H1 (cell line): Measurements from ENCODE around the gene TMEM45A. TPM values are rescaled to one million over a fixed set of nuclear protein-coding genes. Genes with fewer than 3 reads are reported as not detected.

ENCODE experiments used
- CTCF ChIA-PET: fragments of 300-600 bp; sonication (Branson Sonifier 250); formaldehyde crosslinking; loops from one replicate; lab custom pipeline; 2021; ENCODE audit not compliant: partially characterized antibody; lab: Charles Lee
- POLR2A ChIA-PET: fragments of 300-600 bp; sonication (Branson Sonifier 250); formaldehyde crosslinking; loops from one replicate; lab custom pipeline; 2021; ENCODE audit warnings: inconsistent platforms; ENCODE audit not compliant: partially characterized antibody; lab: Charles Lee
- DNase-seq, 2 experiments: peaks; one replicate each; pipeline versions ENCODE4 v3.0.0 to v3.0.0-alpha.2; 2010 to 2022; ENCODE audit warnings: low spot score in 2 of 2, low read depth in 1 of 2, mixed read lengths in 1 of 2
- FAIRE-seq: peaks from 2 replicates; lab custom pipeline; 2011; peaks lifted over from hg19 to GRCh38; lab: Jason Lieb, UNC
- H2AFZ ChIP-seq: 2 replicates; pipeline ENCODE4 v1.8.1; 2012; ENCODE audit warnings: low read length, inconsistent platforms
- H2AK5ac ChIP-seq: 2 replicates; pipeline ENCODE4 v1.6.1; 2013; ENCODE audit warnings: low read depth, low read length
- H2BK120ac ChIP-seq: replicated peaks from 2 replicates; pipeline ENCODE3; 2013; ENCODE audit warnings: low read depth, low read length, inconsistent platforms
- H2BK12ac ChIP-seq: 2 replicates; pipeline ENCODE4 v1.6.1; 2013; ENCODE audit warnings: low read depth, low read length
- H2BK15ac ChIP-seq: 2 replicates; pipeline ENCODE4 v1.6.1; 2013; ENCODE audit warnings: low read length
- H2BK20ac ChIP-seq: 2 replicates; pipeline ENCODE4 v1.6.1; 2013; ENCODE audit warnings: low read length
- H2BK5ac ChIP-seq: 2 replicates; pipeline ENCODE4 v1.6.1; 2013; ENCODE audit warnings: low read depth, low read length
- H3K14ac ChIP-seq: 2 replicates; pipeline ENCODE4 v1.6.1; 2013; ENCODE audit warnings: inconsistent platforms; ENCODE audit not compliant: insufficient read length
- H3K18ac ChIP-seq: 2 replicates; pipeline ENCODE4 v1.6.1; 2013; ENCODE audit warnings: low read length; ENCODE audit errors: extremely low read depth
- H3K23ac ChIP-seq: 2 replicates; pipeline ENCODE4 v1.6.1; 2013; ENCODE audit warnings: inconsistent platforms; ENCODE audit not compliant: insufficient read length
- H3K23me2 ChIP-seq: 2 replicates; pipeline ENCODE4 v1.6.1; 2013; ENCODE audit warnings: low read depth, low read length
- H3K27ac ChIP-seq: 2 replicates; pipeline ENCODE4 v1.6.1; 2011; ENCODE audit warnings: low read depth, low read length, inconsistent platforms
- H3K27me3 ChIP-seq, 4 experiments: replicated peaks in 1 of 4; 1 replicate in 1 of 4; 2 replicates in 3 of 4; pipeline versions ENCODE4 v1.6.1 to v1.8.1; 2011 to 2013; ENCODE audit warnings: low read length in 3 of 4, mild to moderate bottlenecking in 3 of 4, inconsistent platforms in 2 of 4, mixed read lengths in 2 of 4, moderate library complexity in 1 of 4; ENCODE audit not compliant: control insufficient read depth in 3 of 4, insufficient read depth in 3 of 4; ENCODE audit errors: extremely low read depth in 1 of 4
- H3K36me3 ChIP-seq, 4 experiments: 2 replicates each; pipeline versions ENCODE4 v1.6.1 to v1.8.1; 2011 to 2013; ENCODE audit warnings: mild to moderate bottlenecking in 4 of 4, low read length in 3 of 4, moderate library complexity in 2 of 4, control low read depth in 1 of 4, inconsistent platforms in 1 of 4; ENCODE audit not compliant: insufficient read depth in 4 of 4, control insufficient read depth in 2 of 4
- H3K4ac ChIP-seq: replicated peaks from 2 replicates; pipeline ENCODE3; 2013; ENCODE audit warnings: low read length, low read depth, mixed read lengths, inconsistent platforms; ENCODE audit not compliant: insufficient read length
- H3K4me1 ChIP-seq, 4 experiments: replicated peaks in 1 of 4; 1 replicate in 1 of 4; 2 replicates in 3 of 4; pipeline versions ENCODE4 v1.6.1 to v1.8.1; 2011 to 2013; ENCODE audit warnings: low read length in 3 of 4, inconsistent platforms in 2 of 4, mixed read lengths in 1 of 4; ENCODE audit not compliant: insufficient read depth in 4 of 4, control insufficient read depth in 3 of 4
- H3K4me2 ChIP-seq, 2 experiments: 2 replicates each; pipeline versions ENCODE4 v1.6.1 to v1.8.1; 2011 to 2013; ENCODE audit warnings: low read depth in 2 of 2, low read length in 2 of 2, control low read depth in 1 of 2, inconsistent platforms in 1 of 2, mild to moderate bottlenecking in 1 of 2; ENCODE audit not compliant: insufficient read depth in 1 of 2
- H3K4me3 ChIP-seq, 4 experiments: fragments of 200-600, 300-600 bp in 1 of 4; sonication (generic), shearing (Covaris generic), sonication (Bioruptor Twin) in 1 of 4; 2 replicates each; pipeline versions ENCODE4 v1.5.1 to v1.8.1; 2011 to 2016; ENCODE audit warnings: low read length in 4 of 4, low read depth in 3 of 4, control low read depth in 2 of 4, inconsistent platforms in 2 of 4, mild to moderate bottlenecking in 2 of 4, mixed read lengths in 1 of 4, moderate library complexity in 1 of 4; ENCODE audit not compliant: insufficient read depth in 2 of 4; ENCODE audit errors: extremely low read depth in 1 of 4
- H3K56ac ChIP-seq: replicated peaks from 2 replicates; pipeline ENCODE3; 2013; ENCODE audit warnings: low read depth, mild to moderate bottlenecking, mixed read lengths, low read length, inconsistent platforms; ENCODE audit not compliant: insufficient read length
- H3K79me1 ChIP-seq: 2 replicates; pipeline ENCODE4 v1.6.1; 2013; ENCODE audit warnings: low read depth, low read length, control low read depth
- H3K79me2 ChIP-seq, 2 experiments: 2 replicates each; pipeline versions ENCODE4 v1.6.1 to v1.8.1; 2012 to 2013; ENCODE audit warnings: low read length in 2 of 2, mild to moderate bottlenecking in 2 of 2, inconsistent platforms in 1 of 2; ENCODE audit not compliant: insufficient read depth in 2 of 2, control insufficient read depth in 1 of 2
- H3K9ac ChIP-seq, 4 experiments: replicated peaks in 1 of 4; 1 replicate in 1 of 4; 2 replicates in 3 of 4; pipeline versions ENCODE4 v1.6.1 to v1.8.1; 2011 to 2013; ENCODE audit warnings: low read depth in 3 of 4, low read length in 3 of 4, control low read depth in 2 of 4, mild to moderate bottlenecking in 2 of 4, moderate library complexity in 2 of 4, inconsistent platforms in 1 of 4; ENCODE audit errors: extremely low read depth in 1 of 4
- H3K9me3 ChIP-seq, 2 experiments: 2 replicates each; pipeline versions ENCODE4 v1.6.1 to v1.8.1; 2012 to 2013; ENCODE audit warnings: mild to moderate bottlenecking in 2 of 2, moderate library complexity in 2 of 2, control low read depth in 1 of 2, inconsistent platforms in 1 of 2, low read depth in 1 of 2, low read length in 1 of 2, mixed read lengths in 1 of 2; ENCODE audit not compliant: insufficient read depth in 2 of 2
- H4K20me1 ChIP-seq, 2 experiments: replicated peaks in 1 of 2; 2 replicates each; pipeline versions ENCODE3 to v1.8.1; 2011 to 2013; ENCODE audit warnings: inconsistent platforms in 2 of 2, low read length in 2 of 2, mild to moderate bottlenecking in 1 of 2; ENCODE audit not compliant: insufficient read depth in 2 of 2, control insufficient read depth in 1 of 2
- H4K5ac ChIP-seq: 2 replicates; pipeline ENCODE4 v1.6.1; 2013; ENCODE audit warnings: low read length, low read depth, mixed read lengths, inconsistent platforms; ENCODE audit not compliant: insufficient read length
- H4K8ac ChIP-seq: 2 replicates; pipeline ENCODE4 v1.8.0; 2013; ENCODE audit warnings: mild to moderate bottlenecking, moderate library complexity, low read length, inconsistent platforms; ENCODE audit not compliant: insufficient read depth; ENCODE audit errors: extremely low read depth
- H4K91ac ChIP-seq: replicated peaks from 2 replicates; pipeline ENCODE3; 2013; ENCODE audit warnings: low read length, mixed read lengths, inconsistent platforms; ENCODE audit not compliant: insufficient read length
- BACH1 ChIP-seq: IDR thresholded peaks from 2 replicates; pipeline ENCODE4 v1.6.1; 2012; ENCODE audit warnings: low read length, improper control_type of control experiment
- BCL11A ChIP-seq, 2 experiments: IDR thresholded peaks; one replicate each; pipeline ENCODE4 v1.6.1; 2011; ENCODE audit warnings: low read depth in 2 of 2, low read length in 2 of 2, mild to moderate bottlenecking in 2 of 2
- CBX8 ChIP-seq: fragments of 300-800, 300-1000 bp; sonication (generic); IDR thresholded peaks from 2 replicates; pipeline ENCODE4 v1.7.1; 2016; ENCODE audit warnings: low read depth, low read length, borderline replicate concordance
- CEBPB ChIP-seq: IDR thresholded peaks from 2 replicates; pipeline ENCODE4 v1.6.1; 2012; ENCODE audit warnings: low read depth, low read length
- CTBP2 ChIP-seq: IDR thresholded peaks from 2 replicates; pipeline ENCODE4 v1.7.0; 2011; ENCODE audit warnings: borderline replicate concordance, mild to moderate bottlenecking, moderate library complexity, mixed read lengths, low read length; ENCODE audit not compliant: insufficient read depth, insufficient read length
- EGR1 ChIP-seq: IDR thresholded peaks from 2 replicates; pipeline ENCODE4 v1.6.1; 2011; ENCODE audit warnings: low read depth, low read length, borderline replicate concordance
- GABPA ChIP-seq: IDR thresholded peaks from 2 replicates; pipeline ENCODE4 v1.6.1; 2011; ENCODE audit warnings: mild to moderate bottlenecking, low read length, moderate library complexity, borderline replicate concordance; ENCODE audit not compliant: insufficient read depth
- MAFK ChIP-seq: IDR thresholded peaks from 2 replicates; pipeline ENCODE4 v1.6.1; 2012; ENCODE audit warnings: low read depth, mild to moderate bottlenecking, improper control_type of control experiment, low read length
- SIRT6 ChIP-seq: IDR thresholded peaks from one replicate; pipeline ENCODE4 v1.7.1; 2012; ENCODE audit warnings: low read length, inconsistent platforms
- YY1 ChIP-seq: IDR thresholded peaks from 2 replicates; pipeline ENCODE4 v1.6.1; 2011; ENCODE audit warnings: low read depth, mild to moderate bottlenecking, low read length
- WGBS, 2 experiments: shearing (Covaris generic) in 1 of 2; methylation state at CpG; one replicate each; pipeline versions ENCODE4 v1.1.6 to v1.1.7; 2013 to 2015; ENCODE audit warnings: low lambda C conversion rate in 2 of 2, mixed read lengths in 2 of 2, inconsistent platforms in 1 of 2, low coverage in 1 of 2, missing lambda C conversion rate in 1 of 2; ENCODE audit not compliant: insufficient replicate concordance in 2 of 2, insufficient coverage in 1 of 2, insufficient read length in 1 of 2; ENCODE audit errors: extremely low coverage in 1 of 2, missing lambda C conversion rate in 1 of 2; 5-methylcytosine and 5-hydroxymethylcytosine counted together
- polyA plus RNA-seq, 7 experiments: library from polyadenylated mRNA; depleted of rRNA in 3 of 7; stranded (reverse) in 5 of 7; unstranded in 2 of 7; fragments of >200 nt in 5 of 7; fragments of 200-250 nt in 2 of 7; gene quantifications; 1 replicate in 5 of 7; 2 replicates in 1 of 7; 4 replicates in 1 of 7; pipeline versions ENCODE4 v1.2.1 to v1.2.3, GENCODE V29; 2011 to 2013; ENCODE audit warnings: missing spikeins in 2 of 7, mixed read lengths in 2 of 7
- total RNA-seq: library from RNA; stranded (reverse); fragmentation: NEBNext Ultra II Directional; extraction: Animal tissue kit (Norgen Biotek cat#: 25700); gene quantifications from 2 replicates; pipeline ENCODE4 v1.2.1, GENCODE V29; 2021
- TF ChIP-seq, protein P1 (sequence below): IDR thresholded peaks from 2 replicates; pipeline ENCODE4 v1.6.1; 2011; ENCODE audit warnings: low read depth, mild to moderate bottlenecking, low read length; ENCODE audit not compliant: insufficient read depth
- TF ChIP-seq, protein P2 (sequence below): IDR thresholded peaks from 2 replicates; pipeline ENCODE4 v1.6.1; 2011; ENCODE audit warnings: low read length, improper control_type of control experiment

Gene TMEM45A
- total and polyA plus RNA-seq, 2 of the 8 experiments (the other 6 are each of a cell fraction or from before 2014, with no cell fraction given) = 12.9 to 14.2 TPM

DNA sequence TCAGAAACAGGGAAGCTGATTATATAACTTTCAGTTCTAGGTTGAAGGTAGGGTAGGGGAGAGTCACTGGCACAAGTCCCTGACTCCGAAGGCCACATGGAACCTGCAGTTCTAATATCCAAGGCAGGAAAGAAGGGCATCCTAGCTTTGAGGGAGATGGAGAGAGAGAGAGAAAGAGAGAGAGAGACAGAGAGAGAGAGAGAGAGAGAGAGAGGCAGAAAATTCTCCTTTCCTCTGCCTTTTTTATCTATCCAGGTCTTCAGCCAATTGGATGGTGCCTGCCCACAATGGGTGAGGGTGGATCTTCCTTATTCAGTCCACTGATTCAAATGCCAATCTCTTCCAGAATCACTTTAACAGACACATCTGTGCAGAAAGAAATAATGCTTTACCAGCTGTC lies 35.7 kb upstream of the TMEM45A start:
- ChIA-PET POLR2A (interaction anchor here (1.0 kb wide), 1 partner anchor 253 kb away, joined by 3 read pairs; no protein-coding TSS in a partner anchor), CTCF (interaction anchor here (0.5 to 15.5 kb wide), 8 partner anchors 8 to 149 kb away, joined by 3 to 229 read pairs (median 4); partner anchors contain the start of gene LNP1)
- H4K5ac ChIP-seq = no peak overlapping the region
- TF ChIP-seq BCL11A (IDR thresholded peaks at IDR 0.05; ENCODE audit: low read depth in 2 of 2, low read length in 2 of 2) (no peak), BACH1 (no peak), CEBPB (no peak), EGR1 (no peak), CTBP2 (no peak), CBX8 (no peak), MAFK (no peak), SIRT6 (no peak), GABPA (no peak), YY1 (no peak)
- TF ChIP-seq, protein P1, sequence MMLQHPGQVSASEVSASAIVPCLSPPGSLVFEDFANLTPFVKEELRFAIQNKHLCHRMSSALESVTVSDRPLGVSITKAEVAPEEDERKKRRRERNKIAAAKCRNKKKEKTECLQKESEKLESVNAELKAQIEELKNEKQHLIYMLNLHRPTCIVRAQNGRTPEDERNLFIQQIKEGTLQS = no peak
- TF ChIP-seq, protein P2, sequence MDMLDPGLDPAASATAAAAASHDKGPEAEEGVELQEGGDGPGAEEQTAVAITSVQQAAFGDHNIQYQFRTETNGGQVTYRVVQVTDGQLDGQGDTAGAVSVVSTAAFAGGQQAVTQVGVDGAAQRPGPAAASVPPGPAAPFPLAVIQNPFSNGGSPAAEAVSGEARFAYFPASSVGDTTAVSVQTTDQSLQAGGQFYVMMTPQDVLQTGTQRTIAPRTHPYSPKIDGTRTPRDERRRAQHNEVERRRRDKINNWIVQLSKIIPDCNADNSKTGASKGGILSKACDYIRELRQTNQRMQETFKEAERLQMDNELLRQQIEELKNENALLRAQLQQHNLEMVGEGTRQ = no peak

More for the DNA sequence above, 35.7 kb upstream of the TMEM45A start:
- H2AK5ac ChIP-seq = no peak overlapping the region
- H3K27ac ChIP-seq = no peak overlapping the region
- no peak overlapping the region for H3K23ac ChIP-seq
- DNase-seq (no peak), FAIRE-seq (no peak)
- WGBS, 2 experiments = 100% methylated on average over 1 of the region's 1 CpG; no CpG with 5 or more reads in 1 of the 2 experiments
- H3K36me3 ChIP-seq = peaks cover 0 to 3% (median 0%) of the 10 kb centered on the region in 4 experiments; a peak in 3 of 8 replicates
- no peak overlapping the region for H3K4ac ChIP-seq
- H3K9me3 ChIP-seq = peaks cover 0 to 2% of the 10 kb centered on the region in 2 experiments; a peak in 1 of 4 replicates
- no peaks in the 10 kb centered on the region for H3K79me1 ChIP-seq
- H3K23me2 ChIP-seq = no peaks in the 10 kb centered on the region
- no peak overlapping the region for H2AFZ ChIP-seq
- H3K27me3 ChIP-seq = no peaks in the 10 kb centered on the region
- no peak overlapping the region for H3K56ac ChIP-seq
- H3K18ac ChIP-seq = no peak overlapping the region
- no peak overlapping the region for H4K91ac ChIP-seq
- H4K20me1 ChIP-seq = no peaks in the 10 kb centered on the region
- H2BK15ac ChIP-seq = no peak overlapping the region
- H3K4me2 ChIP-seq = no peak overlapping the region
- no peak overlapping the region for H2BK12ac ChIP-seq
- no peak overlapping the region for H2BK5ac ChIP-seq
- H4K8ac ChIP-seq = no peak overlapping the region
- H3K4me3 ChIP-seq = no peak overlapping the region
- no peak overlapping the region for H3K14ac ChIP-seq
- H2BK120ac ChIP-seq = no peak overlapping the region
- no peak overlapping the region for H2BK20ac ChIP-seq
- no peak overlapping the region for H3K9ac ChIP-seq
- no peaks in the 10 kb centered on the region for H3K4me1 ChIP-seq
- H3K79me2 ChIP-seq = no peaks in the 10 kb centered on the region
